GM18861 (cell line): ENCODE data around the gene HPSE2.

Experiments used
- ATAC-seq: cut with Tn5 transposase; IDR thresholded peaks from one replicate; pipeline ENCODE4 v1.9.1; 2021; ENCODE audit not compliant: unreplicated experiment

Gene HPSE2

GRCh38 chr10:98696516-98696915 lies 539.1 kb downstream of the HPSE2 start:
- no peak for ATAC-seq

GRCh38 chr10:98694883-98695282 lies 540.8 kb downstream of the HPSE2 start:
- no peak for ATAC-seq

- ATAC-seq = no peak
These were observed 541.6 kb downstream of the HPSE2 start for GRCh38 chr10:98694014-98694413.

DNA sequence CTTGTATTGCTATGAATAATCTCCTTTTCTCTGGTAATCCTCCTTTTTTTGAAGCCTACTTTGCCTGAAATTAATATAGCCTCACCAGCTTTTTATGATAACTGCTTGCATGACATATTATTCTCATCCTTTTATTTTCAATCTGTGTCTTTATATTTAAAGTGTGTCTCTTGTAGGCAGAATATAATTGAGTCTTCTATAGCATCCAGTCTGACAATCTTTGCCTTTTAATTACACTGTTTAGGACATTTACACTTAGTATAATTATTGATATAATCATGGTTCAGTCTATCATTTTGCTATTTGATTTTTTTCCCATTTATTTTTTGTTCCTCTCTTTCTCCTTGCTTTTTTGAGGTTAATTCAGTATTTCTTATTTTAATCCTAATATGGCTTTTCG lies 548.0 kb downstream of the HPSE2 start:
- ATAC-seq = no peak

DNA sequence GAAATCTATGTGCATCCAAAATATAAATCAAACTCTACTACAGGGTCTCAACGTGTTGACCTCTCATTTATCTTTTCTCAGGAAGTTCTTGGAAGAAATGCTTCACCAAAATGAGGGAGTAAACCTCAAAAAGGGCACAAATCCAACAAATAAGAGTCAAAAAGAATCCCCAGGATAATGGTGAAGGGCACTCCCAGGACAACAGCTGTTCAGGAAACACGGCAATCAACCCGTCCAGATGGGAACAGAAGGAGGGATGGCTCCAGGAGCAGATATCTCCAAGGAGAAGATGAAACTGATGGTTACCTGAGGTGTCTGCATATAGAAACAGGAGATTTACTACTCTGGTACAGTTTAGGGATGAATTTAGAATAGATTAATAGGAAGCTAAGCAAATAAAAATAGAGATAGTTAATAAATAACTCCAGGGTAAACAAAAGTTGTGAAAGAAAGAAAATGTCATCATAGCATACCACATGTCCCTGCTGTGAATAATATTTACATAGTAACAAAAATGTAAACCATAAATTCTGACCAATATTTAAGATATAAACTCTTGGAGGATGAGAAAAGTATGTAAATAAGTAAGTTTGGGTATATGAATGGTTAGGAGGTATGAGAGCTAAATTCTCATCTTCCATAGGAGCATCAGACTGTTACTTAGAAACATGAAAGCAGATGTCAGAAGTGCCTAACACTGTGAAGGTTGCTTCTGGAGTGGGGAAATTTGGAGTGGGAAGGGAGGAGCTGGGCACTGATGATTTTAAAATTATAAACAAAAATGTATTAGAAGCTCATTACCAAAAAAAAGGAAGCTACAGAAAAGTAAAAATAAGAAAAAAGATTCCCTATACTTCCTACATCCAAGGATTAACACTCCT lies 551.4 kb downstream of the HPSE2 start:
- ATAC-seq = no peak

DNA sequence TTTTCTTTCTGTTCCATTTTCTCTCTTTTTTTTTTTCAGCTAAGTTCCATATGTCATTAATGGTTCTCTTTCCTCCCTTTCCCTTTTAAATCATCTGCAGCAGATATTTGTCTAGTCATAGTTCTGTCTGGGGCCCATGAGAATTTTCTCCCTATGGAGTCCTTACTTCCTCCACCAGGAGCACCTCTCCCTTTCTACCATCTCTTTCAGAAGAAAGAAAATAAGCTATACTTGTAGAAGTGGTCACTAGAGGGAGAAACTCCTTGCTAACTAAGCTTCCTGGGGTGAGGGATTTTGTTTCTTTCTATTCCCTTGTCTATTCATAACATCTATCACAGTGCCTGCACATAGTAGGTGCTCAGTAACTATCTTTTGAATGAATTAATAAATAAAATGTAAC lies 558.8 kb downstream of the HPSE2 start:
- ATAC-seq = no peak

- no peak for ATAC-seq
These were observed 559.8 kb downstream of the HPSE2 start for GRCh38 chr10:98675902-98676301.

- no peak for ATAC-seq
These were observed 562.4 kb downstream of the HPSE2 start for GRCh38 chr10:98673171-98673782.

DNA sequence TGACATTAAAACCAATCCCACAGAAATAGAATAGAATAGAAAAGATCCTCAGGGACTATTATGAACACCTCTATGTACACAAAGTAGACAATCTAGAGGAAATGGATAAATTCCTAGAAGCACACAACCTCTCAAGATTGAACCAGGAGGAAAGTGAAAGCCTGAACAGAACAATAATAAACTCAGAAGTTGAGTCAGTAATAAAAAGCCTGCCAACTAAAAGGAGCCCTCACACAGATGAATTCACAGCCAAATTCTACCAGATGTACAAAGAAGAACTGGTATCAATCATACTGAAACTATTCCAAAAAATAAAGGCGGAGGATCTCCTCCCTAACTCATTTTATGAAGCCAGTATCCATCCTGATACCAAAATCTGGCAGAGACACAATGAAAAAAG lies 568.6 kb downstream of the HPSE2 start:
- no peak for ATAC-seq

DNA sequence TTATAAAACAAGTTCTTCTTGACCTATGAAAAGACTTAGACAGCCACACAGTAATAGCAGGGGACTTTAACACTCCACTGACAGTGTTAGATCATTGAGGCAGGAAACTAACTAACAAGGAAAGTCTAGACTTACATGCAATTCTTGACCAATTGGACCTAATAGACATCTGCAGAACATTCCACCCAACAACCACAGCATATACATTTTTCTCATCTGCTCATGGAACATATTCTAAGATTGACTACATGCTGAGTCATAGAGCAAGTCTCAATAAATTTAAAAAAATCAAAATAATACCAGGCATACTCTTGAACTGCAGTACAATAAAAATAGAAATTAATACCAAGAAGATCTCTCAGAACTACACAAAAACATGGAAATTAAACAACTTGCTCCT lies 569.4 kb downstream of the HPSE2 start:
- no peak for ATAC-seq

DNA sequence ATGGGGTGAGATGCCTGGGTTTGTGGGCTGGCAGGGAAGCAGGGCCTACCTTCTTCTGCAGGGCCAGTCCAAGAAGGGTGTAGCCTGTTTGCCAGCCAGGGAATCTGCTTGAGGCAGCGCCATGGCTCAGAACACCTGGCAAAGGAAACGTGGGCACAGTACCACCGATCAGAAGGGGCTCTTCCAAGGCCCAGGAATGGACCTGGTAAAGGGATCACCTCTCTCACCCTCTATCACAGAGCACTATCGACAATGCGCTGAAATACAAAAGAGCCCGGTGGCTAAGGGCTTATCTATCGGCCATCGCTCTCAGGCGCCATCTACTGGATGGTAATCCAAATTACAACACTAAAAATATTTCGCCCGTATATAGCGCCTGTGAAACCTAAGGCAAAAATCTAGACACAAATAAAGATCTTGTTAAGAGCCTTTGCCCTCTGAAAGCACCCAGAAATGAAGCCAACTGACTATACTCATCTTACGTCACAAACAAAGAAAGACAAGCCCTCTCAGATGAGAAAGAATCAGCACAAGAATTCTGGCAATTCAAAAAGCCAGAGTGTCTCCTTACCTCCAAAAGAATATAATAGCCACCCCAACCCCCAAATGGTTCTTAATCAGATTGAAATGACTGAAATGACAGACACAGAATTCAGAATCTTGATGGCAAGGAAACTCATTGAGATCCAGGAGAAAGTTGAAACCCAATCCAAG lies 571.2 kb downstream of the HPSE2 start:
- no peak for ATAC-seq

GRCh38 chr10:98659951-98660350 lies 575.7 kb downstream of the HPSE2 start:
- no peak for ATAC-seq

GRCh38 chr10:98655492-98655891 lies 580.2 kb downstream of the HPSE2 start:
- ATAC-seq = no peak

DNA sequence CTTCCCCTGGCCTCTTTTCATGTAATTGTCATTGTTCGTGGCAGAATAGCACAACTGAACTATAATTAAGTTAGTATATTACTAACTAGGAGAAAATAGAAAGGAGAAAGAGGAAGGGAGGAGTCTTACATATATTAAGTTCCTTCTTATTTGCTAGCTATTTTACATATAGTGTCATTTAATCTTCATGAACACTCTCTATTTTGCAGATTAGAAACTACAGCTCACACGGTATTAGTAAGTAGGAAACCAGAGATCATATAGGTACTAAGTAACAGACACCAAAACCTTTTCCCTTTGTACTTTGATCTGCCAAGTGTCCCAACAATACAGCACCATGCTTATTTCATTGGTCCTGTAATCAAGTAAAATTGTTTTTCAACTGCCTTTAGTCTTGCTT lies 586.5 kb downstream of the HPSE2 start:
- no peak for ATAC-seq

- ATAC-seq = no peak
These were observed 588.4 kb downstream of the HPSE2 start for GRCh38 chr10:98646998-98647917.

GRCh38 chr10:98644466-98644865 lies 591.2 kb downstream of the HPSE2 start:
- no peak for ATAC-seq

DNA sequence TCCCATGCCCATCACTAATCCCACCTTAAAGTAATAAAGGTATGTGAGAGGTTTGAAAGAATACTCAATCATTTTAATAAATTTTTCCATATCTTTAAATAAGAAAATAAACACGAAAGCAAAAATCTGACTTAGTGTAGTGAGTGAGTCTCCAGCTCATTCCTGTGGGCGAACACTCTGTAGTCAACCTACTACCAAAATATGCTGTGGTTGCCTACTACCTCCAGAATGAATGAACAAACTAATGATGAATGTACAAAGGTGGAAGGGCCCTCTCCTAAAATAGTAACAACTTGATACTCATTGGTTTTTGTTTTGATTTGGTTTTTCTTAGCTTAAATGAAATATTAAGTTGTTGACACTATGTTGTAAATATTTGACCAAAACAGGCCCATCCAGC lies 593.4 kb downstream of the HPSE2 start:
- ATAC-seq = no peak

DNA sequence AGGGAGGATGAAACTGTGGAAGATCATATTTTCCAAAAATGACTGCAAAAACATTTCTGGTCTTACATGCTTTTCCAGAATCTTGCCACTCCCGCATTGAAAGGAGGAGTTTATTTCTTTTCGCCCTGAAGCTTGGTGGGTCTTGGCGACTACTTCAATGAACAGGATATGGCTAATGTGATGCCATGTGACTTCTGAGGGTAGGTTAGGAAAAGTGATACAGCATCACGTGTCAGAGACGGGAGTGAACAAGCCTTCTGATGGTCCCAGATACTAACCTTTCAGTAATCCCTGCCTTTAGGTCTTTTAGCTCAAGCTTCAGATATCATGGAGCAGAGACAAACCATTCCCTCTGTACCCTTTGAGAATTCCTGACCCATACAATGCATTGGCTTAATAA lies 596.7 kb downstream of the HPSE2 start:
- no peak for ATAC-seq

GRCh38 chr10:98636921-98637329 lies 598.7 kb downstream of the HPSE2 start:
- ATAC-seq = no peak

DNA sequence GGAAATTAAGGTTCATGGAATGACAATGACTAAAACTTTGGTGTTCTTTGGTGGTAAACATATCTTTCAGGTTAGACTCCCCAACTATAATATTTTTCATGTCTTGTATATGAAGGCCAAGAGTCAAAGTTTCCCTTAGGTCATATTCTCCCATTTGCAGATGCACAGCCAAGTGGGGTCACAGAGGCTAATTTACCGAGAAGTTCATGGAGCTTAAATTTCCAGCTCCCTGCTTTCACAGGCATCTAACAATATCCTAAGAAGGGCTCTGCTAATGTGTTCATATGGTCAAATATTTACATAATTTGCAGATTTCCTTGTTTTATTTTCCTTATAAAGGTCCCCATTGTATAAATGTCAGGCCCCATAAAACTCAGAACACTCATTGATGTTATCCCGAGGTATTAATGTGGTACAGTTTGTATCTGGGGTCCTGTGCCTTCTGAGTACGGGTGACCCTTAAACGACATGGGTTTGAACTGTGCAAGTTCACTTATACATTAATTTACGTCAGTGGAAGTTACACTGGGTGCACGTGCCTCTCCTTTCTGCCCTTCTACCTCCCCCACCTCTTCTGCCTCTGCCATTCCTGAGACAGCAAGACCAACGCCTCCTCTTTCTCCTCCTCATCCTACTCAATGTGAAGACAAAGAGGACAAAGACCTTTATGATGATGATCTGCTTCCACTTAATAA lies 603.0 kb downstream of the HPSE2 start:
- ATAC-seq = no peak
